H9 (cell line): Measurements from ENCODE around the gene ZNF627. TPM values are rescaled to one million over a fixed set of nuclear protein-coding genes. Genes with fewer than 3 reads are reported as not detected.

Source experiments
- DNase-seq: peaks from one replicate; pipeline ENCODE4 v3.0.0-alpha.2; 2017
- H2AFZ ChIP-seq: one replicate; pipeline ENCODE4 v1.6.1; 2013; ENCODE audit warnings: mild to moderate bottlenecking, low read length, control low read depth, moderate library complexity
- H2AK5ac ChIP-seq: 2 replicates; pipeline ENCODE4 v1.6.1; 2013; ENCODE audit warnings: low read length, control low read depth, mixed read lengths; ENCODE audit not compliant: insufficient read length
- H2BK120ac ChIP-seq: one replicate; pipeline ENCODE4 v1.6.1; 2013; ENCODE audit warnings: low read depth, mild to moderate bottlenecking, low read length, control low read depth, inconsistent platforms; ENCODE audit not compliant: poor library complexity, severe bottlenecking
- H2BK12ac ChIP-seq: 2 replicates; pipeline ENCODE4 v1.6.1; 2013; ENCODE audit warnings: low read length, control low read depth, mixed read lengths, low read depth; ENCODE audit not compliant: insufficient read length
- H2BK15ac ChIP-seq: 2 replicates; pipeline ENCODE4 v1.6.1; 2013; ENCODE audit warnings: low read depth, low read length, control low read depth
- H2BK20ac ChIP-seq: one replicate; pipeline ENCODE4 v1.6.1; 2013; ENCODE audit warnings: low read depth, mild to moderate bottlenecking, low read length, control low read depth, inconsistent platforms; ENCODE audit not compliant: poor library complexity, severe bottlenecking
- H2BK5ac ChIP-seq: 2 replicates; pipeline ENCODE4 v1.6.1; 2013; ENCODE audit warnings: low read length, control low read depth, mixed read lengths; ENCODE audit not compliant: insufficient read length
- H3K14ac ChIP-seq: 2 replicates; pipeline ENCODE4 v1.6.1; 2013; ENCODE audit warnings: low read length, control low read depth; ENCODE audit not compliant: insufficient read depth
- H3K18ac ChIP-seq: 2 replicates; pipeline ENCODE4 v1.6.1; 2013; ENCODE audit warnings: low read depth, mild to moderate bottlenecking, mixed read lengths, low read length, control low read depth; ENCODE audit not compliant: insufficient read length
- H3K23ac ChIP-seq: 2 replicates; pipeline ENCODE4 v1.6.1; 2013; ENCODE audit warnings: low read length, control low read depth, mixed read lengths, low read depth; ENCODE audit not compliant: insufficient read length
- H3K23me2 ChIP-seq: 2 replicates; pipeline ENCODE4 v1.6.1; 2013; ENCODE audit warnings: low read depth, mild to moderate bottlenecking, mixed read lengths, low read length, control low read depth; ENCODE audit not compliant: insufficient read length, poor library complexity, severe bottlenecking
- H3K27ac ChIP-seq: 2 replicates; pipeline ENCODE4 v1.5.1; 2013; ENCODE audit warnings: low read length, control low read depth, mixed read lengths, low read depth; ENCODE audit not compliant: insufficient read length
- H3K27me3 ChIP-seq: 2 replicates; pipeline ENCODE4 v1.6.1; 2013; ENCODE audit warnings: low read length, control low read depth, inconsistent platforms; ENCODE audit not compliant: insufficient read depth
- H3K4ac ChIP-seq: 2 replicates; pipeline ENCODE4 v1.6.1; 2013; ENCODE audit warnings: low read depth, mild to moderate bottlenecking, control low read depth, inconsistent platforms, low read length, moderate library complexity
- H3K4me1 ChIP-seq: 2 replicates; pipeline ENCODE4 v1.6.1; 2013; ENCODE audit warnings: low read length, control low read depth, inconsistent platforms; ENCODE audit not compliant: insufficient read depth
- H3K4me2 ChIP-seq: 2 replicates; pipeline ENCODE4 v1.6.1; 2013; ENCODE audit warnings: low read length, control low read depth, mixed read lengths; ENCODE audit not compliant: insufficient read length, insufficient read depth
- H3K56ac ChIP-seq: 2 replicates; pipeline ENCODE4 v1.6.1; 2013; ENCODE audit warnings: low read depth, mild to moderate bottlenecking, mixed read lengths, low read length, control low read depth; ENCODE audit not compliant: insufficient read length
- H3K79me1 ChIP-seq: 2 replicates; pipeline ENCODE4 v1.6.1; 2013; ENCODE audit warnings: low read depth, mild to moderate bottlenecking, moderate library complexity, low read length, control low read depth, inconsistent platforms; ENCODE audit not compliant: insufficient read depth, poor library complexity, severe bottlenecking
- H3K79me2 ChIP-seq: 2 replicates; pipeline ENCODE4 v1.6.1; 2013; ENCODE audit warnings: low read length, control low read depth, inconsistent platforms; ENCODE audit not compliant: insufficient read depth
- H3K9ac ChIP-seq: 2 replicates; pipeline ENCODE4 v1.6.1; 2013; ENCODE audit warnings: low read length, control low read depth, mixed read lengths; ENCODE audit not compliant: insufficient read length; ENCODE audit errors: extremely low read depth
- H3K9me3 ChIP-seq: one replicate; pipeline ENCODE4 v1.6.1; 2013; ENCODE audit warnings: low read depth, low read length, inconsistent platforms; ENCODE audit not compliant: control insufficient read depth
- H3T11ph ChIP-seq: one replicate; pipeline ENCODE4 v1.6.1; 2013; ENCODE audit warnings: mild to moderate bottlenecking, low read length, control low read depth, inconsistent platforms
- H4K20me1 ChIP-seq: one replicate; pipeline ENCODE4 v1.6.1; 2013; ENCODE audit not compliant: control insufficient read depth, insufficient read length, insufficient read depth
- H4K5ac ChIP-seq: 2 replicates; pipeline ENCODE4 v1.6.1; 2013; ENCODE audit warnings: low read depth, mild to moderate bottlenecking, mixed read lengths, low read length, control low read depth; ENCODE audit not compliant: insufficient read length
- H4K8ac ChIP-seq: replicated peaks from 2 replicates; pipeline ENCODE4 v1.6.1; 2013; ENCODE audit warnings: low read length, control low read depth, mixed read lengths, low read depth; ENCODE audit not compliant: insufficient read length
- H4K91ac ChIP-seq: 2 replicates; pipeline ENCODE4 v1.6.1; 2013; ENCODE audit warnings: low read depth, mild to moderate bottlenecking, moderate library complexity, mixed read lengths, low read length, control low read depth; ENCODE audit not compliant: insufficient read length
- H3K27ac Mint-ChIP-seq, 3 experiments: 2 replicates in 2 of 3; 3 replicates in 1 of 3; pipeline ENCODE4 v1.8.0; 2020 to 2021; ENCODE audit warnings: mixed read lengths in 3 of 3, mild to moderate bottlenecking in 1 of 3, moderate library complexity in 1 of 3
- H3K27me3 Mint-ChIP-seq: 2 replicates; pipeline ENCODE4 v1.8.0; 2021; ENCODE audit warnings: low read depth, mild to moderate bottlenecking, moderate library complexity, mixed read lengths
- H3K36me3 Mint-ChIP-seq, 3 experiments: 2 replicates in 2 of 3; 3 replicates in 1 of 3; pipeline ENCODE4 v1.8.0; 2020 to 2021; ENCODE audit warnings: low read depth in 3 of 3, mixed read lengths in 3 of 3; ENCODE audit not compliant: insufficient read depth in 1 of 3
- H3K4me1 Mint-ChIP-seq, 2 experiments: 2 replicates each; pipeline ENCODE4 v1.8.0; 2020; ENCODE audit warnings: mixed read lengths in 2 of 2
- H3K4me3 Mint-ChIP-seq, 2 experiments: 2 replicates in 1 of 2; 3 replicates in 1 of 2; pipeline ENCODE4 v1.8.0; 2020 to 2021; ENCODE audit warnings: mild to moderate bottlenecking in 2 of 2, mixed read lengths in 2 of 2, moderate library complexity in 1 of 2
- H3K9me3 Mint-ChIP-seq, 2 experiments: 2 replicates in 1 of 2; 3 replicates in 1 of 2; pipeline ENCODE4 v1.8.0; 2020; ENCODE audit warnings: mild to moderate bottlenecking in 2 of 2, mixed read lengths in 2 of 2, moderate library complexity in 1 of 2
- CTCF ChIP-seq: fragments of 200-600 bp; sonication (generic); conservative IDR thresholded peaks from 3 replicates; pipeline ENCODE4 v1.8.0; 2021; ENCODE audit warnings: antibody characterized with exemption, mild to moderate bottlenecking
- WGBS: extraction: QIAGEN DNeasy Blood & Tissue Kit; methylation state at CpG from one replicate; pipeline ENCODE4 v1.1.7; 2013; ENCODE audit warnings: missing lambda C conversion rate, low lambda C conversion rate, mixed read lengths; ENCODE audit not compliant: insufficient read length; ENCODE audit errors: extremely low coverage; 5-methylcytosine and 5-hydroxymethylcytosine counted together
- total RNA-seq: library from RNA; stranded (reverse); gene quantifications from 2 replicates; pipeline ENCODE4 v1.2.1, GENCODE V29; 2021

The ZNF627 gene
- total RNA-seq, 1 experiment from 2014 or later, result 12.8 TPM

- H4K8ac ChIP-seq, result no peak overlapping the region
- no peak for DNase-seq
- H3K27ac Mint-ChIP-seq, result peak overlapping the region in 1 of 3 experiments; percentile 44; a peak in 1 of 7 replicates
- H3K23ac ChIP-seq, result no peak overlapping the region
- no peaks in the 10 kb centered on the region for H3K9me3 Mint-ChIP-seq
- H3K27ac ChIP-seq, result no peak overlapping the region
- no peaks in the 10 kb centered on the region for H3K4me1 ChIP-seq
- H3K79me1 ChIP-seq, result peaks cover 2% of the 10 kb centered on the region
- H2AK5ac ChIP-seq, result no peak overlapping the region
- peaks cover 6% of the 10 kb centered on the region; the same call in 1 of the 2 replicates for H3K79me2 ChIP-seq
- H3K56ac ChIP-seq, result no peak overlapping the region
- no peak overlapping the region for H3K4me3 Mint-ChIP-seq
- no CpG with 5 or more reads among the region's 20 CpGs for WGBS
- H2BK5ac ChIP-seq, result no peak overlapping the region
- H4K20me1 ChIP-seq, result no peaks in the 10 kb centered on the region
- no peak overlapping the region for H3T11ph ChIP-seq
- no peak overlapping the region for H3K4me2 ChIP-seq
- H2BK20ac ChIP-seq, result no peak overlapping the region
- peaks cover 15 to 37% (median 29%) of the 10 kb centered on the region in 3 experiments; a peak in 6 of 7 replicates for H3K36me3 Mint-ChIP-seq
- no peaks in the 10 kb centered on the region for H3K23me2 ChIP-seq
- no peak overlapping the region for H2BK12ac ChIP-seq
- no peak overlapping the region for H3K4ac ChIP-seq
- no peak overlapping the region for H3K14ac ChIP-seq
- no peaks in the 10 kb centered on the region for H3K27me3 ChIP-seq
- no peaks in the 10 kb centered on the region for H3K9me3 ChIP-seq
- no peak overlapping the region for H3K18ac ChIP-seq
- TF ChIP-seq CTCF, result no peak
- peaks cover 1% of the 10 kb centered on the region in 2 experiments for H3K4me1 Mint-ChIP-seq
- H4K91ac ChIP-seq, result no peak overlapping the region
- no peak overlapping the region for H2BK15ac ChIP-seq
- H2BK120ac ChIP-seq, result no peak overlapping the region
- no peak overlapping the region for H4K5ac ChIP-seq
- no peak overlapping the region for H3K9ac ChIP-seq
- no peak overlapping the region for H2AFZ ChIP-seq
- H3K27me3 Mint-ChIP-seq, result no peaks in the 10 kb centered on the region
These were observed 44.5 kb upstream of the ZNF627 start for GRCh38 chr19:11552666-11553372.
